HepG2 (cell line): Measurements from ENCODE around the gene MPPE1. TPM values are rescaled to one million over a fixed set of nuclear protein-coding genes. Genes with fewer than 3 reads are reported as not detected.
A peak's percentile ranks its signal among the peaks of the same experiment; 100 is the strongest.

Experiments used
- CTCF ChIP-seq: sonication (generic); formaldehyde crosslinking; IDR thresholded peaks from 2 replicates; pipeline ENCODE4 v1.5.0; 2020; ENCODE audit warnings: mild to moderate bottlenecking, missing genetic modification reagents, moderate library complexity
- ELF1 ChIP-seq: sonication (generic); formaldehyde crosslinking; IDR thresholded peaks from 2 replicates; pipeline ENCODE4 v1.4.0; 2020; ENCODE audit warnings: missing genetic modification reagents
- HCFC1 ChIP-seq: fragments of 150-350 bp; IDR thresholded peaks from 2 replicates; pipeline ENCODE4 v1.6.1; 2014; ENCODE audit warnings: low read depth, low read length
- HMGXB3 ChIP-seq: sonication (generic); formaldehyde crosslinking; IDR thresholded peaks from 2 replicates; pipeline ENCODE4 v1.4.0; 2020; ENCODE audit warnings: missing genetic modification reagents, borderline replicate concordance
- KAT8 ChIP-seq: IDR thresholded peaks from 2 replicates; pipeline ENCODE4 v1.6.1; 2016; ENCODE audit warnings: missing genetic modification reagents, missing compliant biosample characterization
- KDM6A ChIP-seq: IDR thresholded peaks from 2 replicates; pipeline ENCODE4 v1.6.1; 2016; ENCODE audit warnings: low read depth
- NCOR1 ChIP-seq: fragments of 200-600 bp; sonication (generic); IDR thresholded peaks from 2 replicates; pipeline ENCODE4 v1.7.0; 2017; ENCODE audit warnings: antibody characterized with exemption, low read length, borderline replicate concordance
- NR2F2 ChIP-seq: IDR thresholded peaks from 2 replicates; pipeline ENCODE4 v1.6.1; 2012; ENCODE audit warnings: low read depth, inconsistent platforms, borderline replicate concordance
- PHF21A ChIP-seq: sonication (generic); formaldehyde crosslinking; IDR thresholded peaks from 2 replicates; pipeline ENCODE4 v1.5.0; 2020; ENCODE audit warnings: mild to moderate bottlenecking, missing genetic modification reagents
- SAP130 ChIP-seq: IDR thresholded peaks from 2 replicates; pipeline ENCODE4 v1.6.1; 2016; ENCODE audit warnings: low read depth
- TCF7 ChIP-seq: sonication (generic); IDR thresholded peaks from 2 replicates; pipeline ENCODE4 v1.6.1; 2016; ENCODE audit warnings: antibody characterized with exemption, low read depth
- TOPORS ChIP-seq: sonication (generic); formaldehyde crosslinking; IDR thresholded peaks from 2 replicates; pipeline ENCODE4 v1.8.0; 2023; ENCODE audit warnings: mild to moderate bottlenecking, missing genetic modification reagents
- ZBTB10 ChIP-seq: sonication (generic); formaldehyde crosslinking; IDR thresholded peaks from 2 replicates; pipeline ENCODE4 v1.4.0; 2020; ENCODE audit warnings: missing genetic modification reagents, borderline replicate concordance
- ZNF567 ChIP-seq: sonication (generic); formaldehyde crosslinking; IDR thresholded peaks from 2 replicates; pipeline ENCODE4 v1.8.1; 2023; ENCODE audit warnings: mild to moderate bottlenecking, missing genetic modification reagents, borderline replicate concordance
- polyA plus RNA-seq, 8 experiments: library from polyadenylated mRNA; depleted of rRNA in 3 of 8; stranded (reverse) in 7 of 8; unstranded in 1 of 8; fragments of >200 nt; fragmentation: Illumina TruSeq in 4 of 8; extraction: Trizol in 4 of 8; gene quantifications; 2 replicates each; pipeline versions ENCODE4 v1.2.1 to v1.2.3, GENCODE V29; 2011 to 2016; ENCODE audit warnings: low read depth in 4 of 8, missing spikeins in 1 of 8, mixed read lengths in 1 of 8; ENCODE audit not compliant: insufficient read depth in 1 of 8
- total RNA-seq, 5 experiments: library from RNA; depleted of rRNA; stranded (reverse); fragments of >200 nt; fragmentation: Illumina TruSeq; extraction: Trizol; gene quantifications; 2 replicates each; pipeline ENCODE4 v1.2.3, GENCODE V29; 2016; ENCODE audit warnings: low read depth in 1 of 5
- TF ChIP-seq, protein P1 (sequence below), 2 experiments: IDR thresholded peaks; 2 replicates each; pipeline ENCODE4 v1.6.1; 2011 to 2012; ENCODE audit warnings: low read length in 2 of 2, borderline replicate concordance in 1 of 2, low read depth in 1 of 2, mild to moderate bottlenecking in 1 of 2, moderate library complexity in 1 of 2
- TF ChIP-seq, protein P2 (sequence below): IDR thresholded peaks from 2 replicates; pipeline ENCODE4 v1.6.1; 2016; ENCODE audit warnings: missing compliant biosample characterization, missing genetic modification reagents, borderline replicate concordance

Gene MPPE1
- total and polyA plus RNA-seq, 2 of the 13 experiments (the other 11 are each of a cell fraction or from before 2014, with no cell fraction given): 9.6 to 11.9 TPM

DNA sequence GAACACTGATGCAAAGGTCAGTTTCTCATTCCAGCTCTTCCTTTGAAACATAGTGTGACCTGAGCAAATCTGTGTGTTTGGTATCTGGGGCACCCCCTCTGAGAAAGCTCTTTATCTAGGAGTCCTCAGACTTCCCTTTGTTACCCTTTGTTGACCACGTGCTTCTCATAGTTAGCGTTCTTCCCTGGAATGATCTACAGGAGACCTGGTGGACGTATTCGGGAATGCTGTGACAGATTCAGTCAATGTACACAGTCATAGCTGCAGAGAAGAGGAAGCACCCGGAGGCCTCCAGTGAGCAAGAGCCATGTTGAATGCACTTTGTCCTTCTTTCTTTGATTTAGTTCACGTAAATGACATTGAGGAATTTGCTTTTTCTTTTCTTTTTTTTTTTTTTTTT is 67.6 kb downstream of the MPPE1 start (continued):
- TF ChIP-seq HMGXB3 (CRISPR knock-in tag) (0 out of 2 replicates have a peak, but pooled peaks have one; percentile 42), ELF1 (CRISPR knock-in tag) (peak; percentile 42; the same call in 1 of the 2 replicates), ZNF567 (CRISPR knock-in tag) (no peak), TCF7 (peak; percentile 55; the same call in 1 of the 2 replicates), PHF21A (peak; percentile 54; the same call in 1 of the 2 replicates), ZBTB10 (CRISPR knock-in tag) (no peak), HCFC1 (no peak), CTCF (peak; percentile 13; the same call in 1 of the 2 replicates), SAP130 (CRISPR knock-in tag) (peak; percentile 85), TOPORS (CRISPR knock-in tag) (no peak), KAT8 (CRISPR knock-in tag) (peak; percentile 50; the same call in 1 of the 2 replicates), NR2F2 (0 out of 2 replicates have a peak, but pooled peaks have one; percentile 15), KDM6A (CRISPR knock-in tag) (peak; percentile 42; the same call in 1 of the 2 replicates), NCOR1 (peak; percentile 25; the same call in 1 of the 2 replicates)
- TF ChIP-seq, protein P1, sequence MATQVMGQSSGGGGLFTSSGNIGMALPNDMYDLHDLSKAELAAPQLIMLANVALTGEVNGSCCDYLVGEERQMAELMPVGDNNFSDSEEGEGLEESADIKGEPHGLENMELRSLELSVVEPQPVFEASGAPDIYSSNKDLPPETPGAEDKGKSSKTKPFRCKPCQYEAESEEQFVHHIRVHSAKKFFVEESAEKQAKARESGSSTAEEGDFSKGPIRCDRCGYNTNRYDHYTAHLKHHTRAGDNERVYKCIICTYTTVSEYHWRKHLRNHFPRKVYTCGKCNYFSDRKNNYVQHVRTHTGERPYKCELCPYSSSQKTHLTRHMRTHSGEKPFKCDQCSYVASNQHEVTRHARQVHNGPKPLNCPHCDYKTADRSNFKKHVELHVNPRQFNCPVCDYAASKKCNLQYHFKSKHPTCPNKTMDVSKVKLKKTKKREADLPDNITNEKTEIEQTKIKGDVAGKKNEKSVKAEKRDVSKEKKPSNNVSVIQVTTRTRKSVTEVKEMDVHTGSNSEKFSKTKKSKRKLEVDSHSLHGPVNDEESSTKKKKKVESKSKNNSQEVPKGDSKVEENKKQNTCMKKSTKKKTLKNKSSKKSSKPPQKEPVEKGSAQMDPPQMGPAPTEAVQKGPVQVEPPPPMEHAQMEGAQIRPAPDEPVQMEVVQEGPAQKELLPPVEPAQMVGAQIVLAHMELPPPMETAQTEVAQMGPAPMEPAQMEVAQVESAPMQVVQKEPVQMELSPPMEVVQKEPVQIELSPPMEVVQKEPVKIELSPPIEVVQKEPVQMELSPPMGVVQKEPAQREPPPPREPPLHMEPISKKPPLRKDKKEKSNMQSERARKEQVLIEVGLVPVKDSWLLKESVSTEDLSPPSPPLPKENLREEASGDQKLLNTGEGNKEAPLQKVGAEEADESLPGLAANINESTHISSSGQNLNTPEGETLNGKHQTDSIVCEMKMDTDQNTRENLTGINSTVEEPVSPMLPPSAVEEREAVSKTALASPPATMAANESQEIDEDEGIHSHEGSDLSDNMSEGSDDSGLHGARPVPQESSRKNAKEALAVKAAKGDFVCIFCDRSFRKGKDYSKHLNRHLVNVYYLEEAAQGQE (IDR thresholded peaks at IDR 0.05; ENCODE audit: borderline replicate concordance in 1 of 2, low read depth in 1 of 2, low read length in 2 of 2): no peak
- TF ChIP-seq, protein P2, sequence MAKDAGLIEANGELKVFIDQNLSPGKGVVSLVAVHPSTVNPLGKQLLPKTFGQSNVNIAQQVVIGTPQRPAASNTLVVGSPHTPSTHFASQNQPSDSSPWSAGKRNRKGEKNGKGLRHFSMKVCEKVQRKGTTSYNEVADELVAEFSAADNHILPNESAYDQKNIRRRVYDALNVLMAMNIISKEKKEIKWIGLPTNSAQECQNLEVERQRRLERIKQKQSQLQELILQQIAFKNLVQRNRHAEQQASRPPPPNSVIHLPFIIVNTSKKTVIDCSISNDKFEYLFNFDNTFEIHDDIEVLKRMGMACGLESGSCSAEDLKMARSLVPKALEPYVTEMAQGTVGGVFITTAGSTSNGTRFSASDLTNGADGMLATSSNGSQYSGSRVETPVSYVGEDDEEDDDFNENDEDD: peak; percentile 63; the same call in 1 of the 2 replicates
